IPS DF 19.7 (cell line): Measurements from ENCODE around the gene AOAH.
"Not testable (repeated sequence)": the region's sequence is repeated elsewhere in the genome, so short reads cannot be mapped to it uniquely, and the experiment has no call there.

Experiments
- DNase-seq: peaks from one replicate; pipeline ENCODE4 v3.0.0-alpha.2; 2013; ENCODE audit warnings: low read depth, low spot score

Gene AOAH

GRCh38 chr7:36472141-36472729 lies 252.1 kb downstream of the AOAH start:
- DNase-seq, result no peak

DNA sequence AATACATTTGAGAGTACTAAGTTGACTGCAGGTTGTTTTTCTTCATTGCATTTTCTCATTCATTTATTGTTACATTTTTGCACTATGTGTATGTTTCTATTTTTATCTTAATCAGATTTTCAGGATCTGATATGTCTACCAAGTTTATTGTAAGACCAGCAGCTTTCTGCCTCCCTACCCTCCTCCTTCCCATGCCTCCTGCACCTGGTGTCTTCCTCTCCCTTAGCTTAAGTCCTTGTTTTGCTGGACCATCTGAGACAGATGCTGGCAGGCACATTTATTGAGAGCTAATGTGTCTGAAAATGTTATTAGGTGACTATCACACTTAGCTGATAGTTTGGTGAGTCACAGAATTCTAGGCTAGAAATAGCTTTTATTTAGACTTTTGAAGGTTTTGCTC lies 255.1 kb downstream of the AOAH start:
- no peak for DNase-seq

GRCh38 chr7:36468370-36469101 lies 255.8 kb downstream of the AOAH start:
- no peak for DNase-seq

GRCh38 chr7:36466001-36466400 lies 258.3 kb downstream of the AOAH start:
- not testable (repeated sequence) for DNase-seq

- DNase-seq, result no peak
These were observed 260.0 kb downstream of the AOAH start for GRCh38 chr7:36464271-36464670.
